HEK293T (cell line): ENCODE results near the gene CELSR1.

Experiments
- BHLHE40 ChIP-seq: fragments of 450-650 bp; IDR thresholded peaks from 2 replicates; pipeline ENCODE4 v1.6.1; 2016; ENCODE audit warnings: mild to moderate bottlenecking, moderate library complexity, borderline replicate concordance
- PKNOX1 ChIP-seq: fragments of 450-650 bp; IDR thresholded peaks from 2 replicates; pipeline ENCODE4 v1.6.1; 2016
- TARDBP ChIP-seq: fragments of 450-650 bp; IDR thresholded peaks from 2 replicates; pipeline ENCODE4 v1.6.1; 2016

GRCh38 chr22:46424496-46424895 lies 112.9 kb downstream of the CELSR1 start:
- no peak for TF ChIP-seq TARDBP
- no peak for TF ChIP-seq PKNOX1
- TF ChIP-seq BHLHE40, result no peak
